Thyroid gland (tissue), 4 donors: ENCODE measurements around the gene SERPINB7.

Experiments
- CTCF ChIP-seq, 6 experiments: fragments of 200-600 bp in 3 of 6; fragments of 450-650 bp in 3 of 6; sonication (generic) in 3 of 6; IDR thresholded peaks; one replicate each; pipeline ENCODE4 v1.5.1; 2016 to 2019; ENCODE audit warnings: antibody characterized with exemption in 6 of 6, mild to moderate bottlenecking in 2 of 6, inconsistent platforms in 1 of 6, moderate library complexity in 1 of 6
- POLR2A ChIP-seq, 2 donors: fragments of 450-650 bp; IDR thresholded peaks; one replicate each; pipeline ENCODE4 v1.6.1; 2017; ENCODE audit warnings: antibody characterized with exemption in 2 of 2, mild to moderate bottlenecking in 2 of 2, moderate library complexity in 1 of 2

DNA sequence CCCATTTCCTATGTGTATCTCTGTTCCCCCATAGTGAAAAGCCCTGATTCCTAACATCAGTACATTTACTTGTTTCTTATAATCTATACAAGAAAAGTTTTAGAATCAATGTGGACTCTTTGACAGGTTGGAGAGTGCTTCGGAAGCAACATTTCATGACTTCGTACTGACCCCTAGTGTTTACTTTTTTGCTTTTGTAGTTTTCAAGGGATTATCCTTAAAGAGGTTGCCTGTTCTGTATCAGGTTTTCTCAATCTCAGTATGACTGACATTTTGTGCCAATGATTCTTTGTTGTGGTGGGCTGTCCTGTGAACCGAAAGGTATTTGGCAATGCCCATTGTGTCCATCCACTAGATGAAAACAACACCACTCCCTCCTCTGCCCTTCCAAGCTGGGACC, 69.0 kb downstream of the SERPINB7 start:
- TF ChIP-seq POLR2A (IDR thresholded peaks at IDR 0.05) (no peak), CTCF (IDR thresholded peaks at IDR 0.05) (peak in 2 of 6 experiments; percentile 21 to 32)
